Osteoblast (primary cell): Measurements from ENCODE around the gene HPN. TPM values are rescaled to one million over a fixed set of nuclear protein-coding genes. Genes with fewer than 3 reads are reported as not detected.

Source experiments
- DNase-seq: peaks from one replicate; pipeline ENCODE4 v3.0.0; 2011; ENCODE audit warnings: low spot score, mixed read lengths; ENCODE audit not compliant: insufficient read length; ENCODE audit errors: missing footprints
- H2AFZ ChIP-seq: 2 replicates; pipeline ENCODE4 v1.6.0; 2011; ENCODE audit warnings: mild to moderate bottlenecking, low read length
- H3K27ac ChIP-seq: 2 replicates; pipeline ENCODE4 v1.5.1; 2011; ENCODE audit warnings: mild to moderate bottlenecking, low read depth, low read length, moderate library complexity
- H3K27me3 ChIP-seq: 2 replicates; pipeline ENCODE4 v1.6.0; 2012; ENCODE audit warnings: mild to moderate bottlenecking, control low read depth, inconsistent platforms, low read length, moderate library complexity; ENCODE audit not compliant: insufficient read depth
- H3K36me3 ChIP-seq: 2 replicates; pipeline ENCODE4 v1.5.1; 2011; ENCODE audit warnings: mild to moderate bottlenecking, low read length, control low read depth, moderate library complexity; ENCODE audit not compliant: insufficient read depth
- H3K4me1 ChIP-seq: 2 replicates; pipeline ENCODE4 v1.5.1; 2011; ENCODE audit warnings: mild to moderate bottlenecking, low read length, control low read depth, moderate library complexity; ENCODE audit not compliant: insufficient read depth
- H3K4me2 ChIP-seq: 2 replicates; pipeline ENCODE4 v1.6.0; 2011; ENCODE audit warnings: mild to moderate bottlenecking, low read length; ENCODE audit not compliant: insufficient read depth
- H3K4me3 ChIP-seq: fragments of 200-600 bp; sonication (generic); 3 replicates; pipeline ENCODE4 v1.5.1; 2012; ENCODE audit warnings: mild to moderate bottlenecking, low read length, inconsistent platforms; ENCODE audit not compliant: insufficient read depth
- H3K79me2 ChIP-seq: 2 replicates; pipeline ENCODE4 v1.6.0; 2012; ENCODE audit warnings: mild to moderate bottlenecking, low read length, control low read depth, inconsistent platforms; ENCODE audit not compliant: insufficient read depth
- H3K9me3 ChIP-seq: 2 replicates; pipeline ENCODE4 v1.5.1; 2011; ENCODE audit warnings: low read depth, low read length, control low read depth
- H4K20me1 ChIP-seq: 2 replicates; pipeline ENCODE4 v1.6.0; 2012; ENCODE audit warnings: mild to moderate bottlenecking, low read length, control low read depth; ENCODE audit not compliant: insufficient read depth
- total RNA-seq: library from RNA; depleted of rRNA; stranded (reverse); fragments of >200 nt; gene quantifications from 2 replicates; pipeline ENCODE4 v1.2.3, GENCODE V29; 2012
- TF ChIP-seq, protein P1 (sequence below): IDR thresholded peaks from 2 replicates; pipeline ENCODE4 v1.5.1; 2011; ENCODE audit warnings: mild to moderate bottlenecking, low read depth, low read length, moderate library complexity; ENCODE audit errors: extremely low read depth

HPN gene
- total RNA-seq, 1 donor: under 0.01 TPM

DNA sequence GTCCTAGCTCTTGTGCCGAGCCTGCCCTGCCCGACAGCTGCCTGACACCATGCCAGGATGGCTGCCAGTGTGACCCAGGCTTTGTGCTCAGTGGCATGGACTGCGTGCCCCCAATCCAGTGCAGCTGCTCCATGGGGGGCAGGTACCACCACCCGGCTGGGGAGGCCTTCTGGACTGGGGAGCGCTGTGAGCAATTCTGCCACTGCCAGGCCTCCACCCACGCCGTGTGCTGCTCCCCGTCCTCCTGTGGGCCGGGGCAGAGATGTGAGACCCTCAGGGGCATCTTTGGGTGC lies 64.7 kb downstream of the HPN start:
- no peaks in the 10 kb centered on the region for H3K36me3 ChIP-seq
- no peaks in the 10 kb centered on the region for H3K9me3 ChIP-seq
- TF ChIP-seq, protein P1, sequence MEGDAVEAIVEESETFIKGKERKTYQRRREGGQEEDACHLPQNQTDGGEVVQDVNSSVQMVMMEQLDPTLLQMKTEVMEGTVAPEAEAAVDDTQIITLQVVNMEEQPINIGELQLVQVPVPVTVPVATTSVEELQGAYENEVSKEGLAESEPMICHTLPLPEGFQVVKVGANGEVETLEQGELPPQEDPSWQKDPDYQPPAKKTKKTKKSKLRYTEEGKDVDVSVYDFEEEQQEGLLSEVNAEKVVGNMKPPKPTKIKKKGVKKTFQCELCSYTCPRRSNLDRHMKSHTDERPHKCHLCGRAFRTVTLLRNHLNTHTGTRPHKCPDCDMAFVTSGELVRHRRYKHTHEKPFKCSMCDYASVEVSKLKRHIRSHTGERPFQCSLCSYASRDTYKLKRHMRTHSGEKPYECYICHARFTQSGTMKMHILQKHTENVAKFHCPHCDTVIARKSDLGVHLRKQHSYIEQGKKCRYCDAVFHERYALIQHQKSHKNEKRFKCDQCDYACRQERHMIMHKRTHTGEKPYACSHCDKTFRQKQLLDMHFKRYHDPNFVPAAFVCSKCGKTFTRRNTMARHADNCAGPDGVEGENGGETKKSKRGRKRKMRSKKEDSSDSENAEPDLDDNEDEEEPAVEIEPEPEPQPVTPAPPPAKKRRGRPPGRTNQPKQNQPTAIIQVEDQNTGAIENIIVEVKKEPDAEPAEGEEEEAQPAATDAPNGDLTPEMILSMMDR: no peak
- H3K27ac ChIP-seq: no peak overlapping the region
- no peaks in the 10 kb centered on the region for H4K20me1 ChIP-seq
- H3K4me3 ChIP-seq: no peak overlapping the region
- no peak overlapping the region for H2AFZ ChIP-seq
- H3K27me3 ChIP-seq: no peaks in the 10 kb centered on the region
- peak; percentile 32 for DNase-seq
- H3K79me2 ChIP-seq: no peaks in the 10 kb centered on the region
- H3K4me2 ChIP-seq: no peak overlapping the region
- peaks cover 2% of the 10 kb centered on the region for H3K4me1 ChIP-seq

DNA sequence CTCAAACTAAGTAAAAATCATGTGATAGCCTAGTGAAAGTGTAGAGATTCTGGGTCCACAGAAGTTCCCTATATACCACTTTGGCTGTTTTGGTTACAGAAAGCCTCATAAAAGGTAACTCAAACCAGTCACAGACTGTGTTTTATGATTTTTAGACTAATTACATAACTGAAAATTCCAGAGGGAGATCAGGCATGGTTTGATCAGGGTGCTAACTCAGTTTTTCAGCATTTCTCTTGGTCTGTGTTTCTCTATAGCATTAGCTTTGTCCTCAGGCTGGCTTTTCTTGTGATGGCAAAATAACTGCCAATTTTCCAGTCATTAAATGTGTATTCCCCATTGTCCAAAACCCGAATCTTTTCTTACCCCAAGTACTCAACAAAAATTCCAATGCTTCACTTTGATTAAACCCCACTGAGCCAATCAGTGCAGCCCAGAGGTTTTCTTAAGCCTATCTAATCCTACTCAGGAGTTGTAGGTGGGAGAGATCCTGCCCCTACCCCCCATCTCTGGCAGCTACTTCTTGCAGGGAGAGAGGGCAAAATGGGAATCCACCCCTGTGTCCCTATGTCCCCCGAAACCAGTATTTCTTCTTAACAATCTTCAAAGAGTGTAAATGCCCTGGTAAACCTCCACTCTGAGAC lies 65.5 kb downstream of the HPN start:
- Histone ChIP-seq H3K9me3 (no peaks in the 10 kb centered on the region), H2AFZ (no peak overlapping the region), H3K4me3 (no peak overlapping the region), H3K27me3 (no peaks in the 10 kb centered on the region), H3K36me3 (no peaks in the 10 kb centered on the region), H3K4me2 (no peak overlapping the region), H4K20me1 (no peaks in the 10 kb centered on the region), H3K27ac (no peak overlapping the region), H3K4me1 (peaks cover 2% of the 10 kb centered on the region), H3K79me2 (no peaks in the 10 kb centered on the region)
- TF ChIP-seq, protein P1: no peak
- DNase-seq: peak; percentile 77

DNA sequence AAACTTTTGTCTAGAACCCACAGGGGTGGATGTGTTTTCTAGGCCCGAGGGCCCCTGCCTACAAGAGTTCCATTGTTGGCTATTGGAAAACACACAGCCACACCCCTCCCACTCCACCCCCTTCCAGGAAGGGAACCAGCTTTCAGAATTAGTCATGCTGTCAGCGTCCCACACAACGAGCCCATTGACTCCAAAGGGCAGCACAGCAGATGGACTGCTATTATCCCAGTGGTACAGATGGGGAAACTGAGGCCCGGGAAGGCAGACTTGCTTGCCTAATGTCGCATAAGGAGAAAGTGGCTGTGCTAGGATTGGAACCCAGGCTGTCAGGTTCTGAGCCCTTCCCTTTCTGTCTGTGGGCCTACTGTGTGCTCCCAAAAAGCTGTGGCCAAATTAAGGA lies 66.0 kb downstream of the HPN start:
- H3K27me3 ChIP-seq: no peaks in the 10 kb centered on the region
- no peak overlapping the region for H3K27ac ChIP-seq
- H3K36me3 ChIP-seq: no peaks in the 10 kb centered on the region
- H3K9me3 ChIP-seq: no peaks in the 10 kb centered on the region
- no peaks in the 10 kb centered on the region for H3K79me2 ChIP-seq
- H4K20me1 ChIP-seq: no peaks in the 10 kb centered on the region
- no peak overlapping the region for H3K4me3 ChIP-seq
- TF ChIP-seq, protein P1: no peak
- no peak overlapping the region for H3K4me2 ChIP-seq
- no peak overlapping the region for H2AFZ ChIP-seq
- H3K4me1 ChIP-seq: peaks cover 2% of the 10 kb centered on the region
- peak; percentile 90 for DNase-seq

GRCh38 chr19:35108730-35109129 lies 67.2 kb downstream of the HPN start:
- Histone ChIP-seq H3K4me1 (peaks cover 2% of the 10 kb centered on the region), H2AFZ (no peak overlapping the region), H3K4me2 (no peak overlapping the region), H4K20me1 (no peaks in the 10 kb centered on the region), H3K4me3 (no peak overlapping the region), H3K27ac (no peak overlapping the region), H3K9me3 (no peaks in the 10 kb centered on the region), H3K36me3 (no peaks in the 10 kb centered on the region), H3K27me3 (no peaks in the 10 kb centered on the region), H3K79me2 (no peaks in the 10 kb centered on the region)
- peak; percentile 47 for DNase-seq
- TF ChIP-seq, protein P1: no peak
